GM21786 (cell line): ENCODE results near the gene SLC35B4.
A peak's percentile ranks its signal among the peaks of the same experiment; 100 is the strongest.

Experiments
- ATAC-seq: cut with Tn5 transposase; IDR thresholded peaks from one replicate; pipeline ENCODE4 v1.9.1; 2021; ENCODE audit not compliant: unreplicated experiment

The SLC35B4 gene

GRCh38 chr7:134316539-134317344 is at the start of gene SLC35B4:
SLC35B4 (minus strand) TSS chr7:134316930; CDS start chr7:134316751, 179 bp downstream.
- ATAC-seq, result peak; percentile 99

- no peak for ATAC-seq
These were observed 49.8 kb upstream of the SLC35B4 start for GRCh38 chr7:134366481-134366880.

- no peak for ATAC-seq
These were observed 48.8 kb upstream of the SLC35B4 start for GRCh38 chr7:134365341-134366054.

- no peak for ATAC-seq
These were observed 47.9 kb upstream of the SLC35B4 start for GRCh38 chr7:134364619-134365037.

- no peak for ATAC-seq
These were observed 46.1 kb upstream of the SLC35B4 start for GRCh38 chr7:134362587-134363483.

GRCh38 chr7:134359787-134360432 is 43.2 kb upstream of the SLC35B4 start:
- no peak for ATAC-seq

GRCh38 chr7:134357486-134357885 is 40.8 kb upstream of the SLC35B4 start:
- no peak for ATAC-seq

- ATAC-seq, result no peak
These were observed 39.7 kb upstream of the SLC35B4 start for GRCh38 chr7:134356421-134356936.

GRCh38 chr7:134355927-134356326 is 39.2 kb upstream of the SLC35B4 start:
- no peak for ATAC-seq

GRCh38 chr7:134355004-134355525 is 38.3 kb upstream of the SLC35B4 start:
- ATAC-seq, result no peak

GRCh38 chr7:134353411-134353810 is 36.7 kb upstream of the SLC35B4 start:
- no peak for ATAC-seq

- no peak for ATAC-seq
These were observed 34.7 kb upstream of the SLC35B4 start for GRCh38 chr7:134351424-134351823.

- no peak for ATAC-seq
These were observed 34.0 kb upstream of the SLC35B4 start for GRCh38 chr7:134350709-134351108.

GRCh38 chr7:134347567-134347966 is 30.8 kb upstream of the SLC35B4 start:
- ATAC-seq, result no peak

- ATAC-seq, result no peak
These were observed 27.1 kb upstream of the SLC35B4 start for GRCh38 chr7:134343796-134344195.

GRCh38 chr7:134343136-134343535 is 26.4 kb upstream of the SLC35B4 start:
- no peak for ATAC-seq

- no peak for ATAC-seq
These were observed 22.7 kb upstream of the SLC35B4 start for GRCh38 chr7:134339475-134339874.

GRCh38 chr7:134337980-134338379 is 21.2 kb upstream of the SLC35B4 start:
- ATAC-seq, result no peak

- ATAC-seq, result no peak
These were observed 17.7 kb upstream of the SLC35B4 start for GRCh38 chr7:134334408-134334807.

- no peak for ATAC-seq
These were observed 17.2 kb upstream of the SLC35B4 start for GRCh38 chr7:134333943-134334342.
